Panc1 (cell line): Measurements from ENCODE around the gene PLCB1. TPM values are rescaled to one million over a fixed set of nuclear protein-coding genes. Genes with fewer than 3 reads are reported as not detected.

ENCODE experiments used
- ATAC-seq: fragments of 200-7000 bp; cut with Tn5 transposase; 2 replicates; pipeline ENCODE4 v1.9.1; 2020; ENCODE audit warnings: mild to moderate bottlenecking, moderate library complexity
- BruUV-seq: library from RNA; stranded (reverse); fragments of 400-500 nt; replicated peaks from 2 replicates; lab custom pipeline; 2021; lab: Mats Ljungman, UMichigan
- CTCF ChIA-PET: fragments of 300-600 bp; sonication (Branson Sonifier 250); formaldehyde crosslinking; loops from one replicate; lab custom pipeline; 2022; ENCODE audit warnings: antibody characterized with exemption; lab: Charles Lee
- POLR2A ChIA-PET: fragments of 300-600 bp; sonication (Branson Sonifier 250); formaldehyde crosslinking; loops from one replicate; lab custom pipeline; 2022; ENCODE audit warnings: antibody characterized with exemption; lab: Charles Lee
- DNase-seq: peaks from one replicate; pipeline ENCODE4 v3.0.0-alpha.2; 2010; ENCODE audit warnings: low read depth, low spot score
- H3K27ac ChIP-seq: 2 replicates; pipeline ENCODE4 v1.5.1; 2011; ENCODE audit warnings: mild to moderate bottlenecking, low read length, inconsistent platforms
- H3K27me3 ChIP-seq: fragments of 200-500 bp; sonication (Bioruptor generic); 2 replicates; pipeline ENCODE4 v1.6.0; 2014; ENCODE audit warnings: low read length, inconsistent platforms; ENCODE audit not compliant: control insufficient read depth, insufficient read depth
- H3K36me3 ChIP-seq: fragments of 200-500 bp; sonication (Bioruptor generic); 2 replicates; pipeline ENCODE4 v1.5.1; 2014; ENCODE audit warnings: inconsistent platforms, mild to moderate bottlenecking, low read length, moderate library complexity; ENCODE audit not compliant: control insufficient read depth, insufficient read depth
- H3K4me1 ChIP-seq: 2 replicates; pipeline ENCODE4 v1.5.1; 2011; ENCODE audit warnings: inconsistent platforms, mild to moderate bottlenecking, low read length, moderate library complexity; ENCODE audit not compliant: control insufficient read depth, insufficient read depth
- H3K4me3 ChIP-seq, 2 experiments: 2 replicates each; pipeline ENCODE4 v1.5.1; 2011 to 2012; ENCODE audit warnings: low read depth in 2 of 2, low read length in 2 of 2, mild to moderate bottlenecking in 2 of 2, inconsistent platforms in 1 of 2, moderate library complexity in 1 of 2
- H3K9me3 ChIP-seq: fragments of 200-500 bp; sonication (Bioruptor generic); 2 replicates; pipeline ENCODE4 v1.5.1; 2014; ENCODE audit warnings: low read depth, mild to moderate bottlenecking, inconsistent platforms, low read length, moderate library complexity; ENCODE audit not compliant: control insufficient read depth, insufficient read depth
- CTCF ChIP-seq: fragments of 450-650 bp; IDR thresholded peaks from 2 replicates; pipeline ENCODE4 v1.5.1; 2017; ENCODE audit warnings: mild to moderate bottlenecking
- POLR2AphosphoS5 ChIP-seq: IDR thresholded peaks from 2 replicates; pipeline ENCODE4 v1.6.1; 2012; ENCODE audit warnings: mild to moderate bottlenecking, low read depth, low read length, moderate library complexity
- REST ChIP-seq, 2 experiments: IDR thresholded peaks; 2 replicates each; pipeline ENCODE4 v1.6.1; 2011 to 2012; ENCODE audit warnings: low read depth in 2 of 2, control low read depth in 1 of 2, low read length in 1 of 2, mild to moderate bottlenecking in 1 of 2, moderate library complexity in 1 of 2; ENCODE audit not compliant: insufficient read depth in 1 of 2
- SIN3A ChIP-seq: IDR thresholded peaks from 2 replicates; pipeline ENCODE4 v1.6.1; 2012; ENCODE audit warnings: low read depth, mild to moderate bottlenecking, low read length, moderate library complexity, borderline replicate concordance; ENCODE audit not compliant: insufficient read depth
- TCF7L2 ChIP-seq: IDR thresholded peaks from 2 replicates; pipeline ENCODE4 v1.6.1; 2011; ENCODE audit warnings: mild to moderate bottlenecking, low read depth, low read length, inconsistent platforms
- in situ Hi-C: cut with HindIII; loops from 2 replicates; pipeline ENCODE4 v1.10.0; 2016; ENCODE audit warnings: low sequenced_read_pairs, low pct_unique_long_range_greater_than_20kb
- intact Hi-C: fragments of 100-400 bp; cut with micrococcal nuclease; formaldehyde crosslinking; loops from one replicate; pipeline ENCODE4 v1.10.0; 2022; ENCODE audit not compliant: unreplicated experiment
- total RNA-seq: library from RNA; stranded (reverse); gene quantifications from one replicate; pipeline ENCODE4 v1.2.1, GENCODE V29; 2021; ENCODE audit not compliant: unreplicated experiment

The PLCB1 gene
- total RNA-seq, 1 experiment from 2014 or later, result 0.59 TPM

GRCh38 chr20:8639112-8639778 is 507.2 kb downstream of the PLCB1 start:
- Histone ChIP-seq H3K36me3 (no peaks in the 10 kb centered on the region), H3K27ac (no peak overlapping the region), H3K4me1 (no peaks in the 10 kb centered on the region), H3K9me3 (no peaks in the 10 kb centered on the region), H3K27me3 (no peaks in the 10 kb centered on the region), H3K4me3 (no peak overlapping the region)
- POLR2A ChIA-PET, result no interaction called here
- ATAC-seq, result no peak
- intact Hi-C loops, result no loop called here
- in situ Hi-C loops, result no loop called here
- CTCF ChIA-PET, result no interaction called here
- no peak for TF ChIP-seq CTCF
- no peak for TF ChIP-seq SIN3A
- no peak for TF ChIP-seq POLR2AphosphoS5
- no peak for TF ChIP-seq REST (IDR thresholded peaks at IDR 0.05; ENCODE audit: insufficient read depth in 1 of 2, low read depth in 2 of 2, low read length in 1 of 2)
- TF ChIP-seq TCF7L2, result no peak
- no TSS peak for BruUV-seq
- DNase-seq, result no peak

- ChIA-PET CTCF (no interaction called here), POLR2A (no interaction called here)
- ATAC-seq (no peak), DNase-seq (no peak)
- no TSS peak for BruUV-seq
- TF ChIP-seq CTCF (no peak), SIN3A (no peak), POLR2AphosphoS5 (no peak), REST (IDR thresholded peaks at IDR 0.05; ENCODE audit: insufficient read depth in 1 of 2, low read depth in 2 of 2, low read length in 1 of 2) (no peak), TCF7L2 (no peak)
- Histone ChIP-seq H3K27ac (no peak overlapping the region), H3K4me3 (no peak overlapping the region), H3K36me3 (no peaks in the 10 kb centered on the region), H3K9me3 (no peaks in the 10 kb centered on the region), H3K4me1 (no peaks in the 10 kb centered on the region), H3K27me3 (no peaks in the 10 kb centered on the region)
- in situ Hi-C loops (no loop called here), intact Hi-C loops (no loop called here)
Measured at GRCh38 chr20:8640461-8640860, 508.4 kb downstream of the PLCB1 start.
